ENCODE measurements around the gene DDR1. TPM values are rescaled to one million over a fixed set of nuclear protein-coding genes. Genes with fewer than 3 reads are reported as not detected.

DDR1 gene
- total and polyA plus RNA-seq, 2 experiments from 2014 or later, result 58.3 to 154 TPM

- Histone ChIP-seq H3K27ac (ENCODE audit: low read depth) (peak overlapping the region; percentile 88), H3K4me3 (no peak overlapping the region; the same call in 1 of the 2 replicates), H2AFZ (no peak overlapping the region), H3F3A (replicated peaks; ENCODE audit: low read depth) (peaks cover 12% of the 10 kb centered on the region), H3K4me1 (ENCODE audit: insufficient read depth) (peaks cover 62% of the 10 kb centered on the region), H3K36me3 (ENCODE audit: insufficient read depth) (peaks cover 34% of the 10 kb centered on the region), H3K9me2 (ENCODE audit: insufficient read depth) (peaks cover 11% of the 10 kb centered on the region; the same call in 1 of the 2 replicates), H3K4me2 (peak overlapping the region; percentile 63), H3K27me3 (ENCODE audit: insufficient read depth) (no peaks in the 10 kb centered on the region), H4K20me1 (replicated peaks; ENCODE audit: insufficient read depth) (no peaks in the 10 kb centered on the region), H3K79me2 (replicated peaks; ENCODE audit: insufficient read depth) (peaks cover 15% of the 10 kb centered on the region)
- TF ChIP-seq ZNF114 (CRISPR knock-in tag; IDR thresholded peaks at IDR 0.05), result no peak
- no peak for TF ChIP-seq ZNF462 (CRISPR knock-in tag; IDR thresholded peaks at IDR 0.05)
- TF ChIP-seq EZH2phosphoT487 (IDR thresholded peaks at IDR 0.05; ENCODE audit: unreplicated experiment), result no peak
- TF ChIP-seq ETS1 (IDR thresholded peaks at IDR 0.05), result no peak
- no peak for TF ChIP-seq NANOG (IDR thresholded peaks at IDR 0.05; ENCODE audit: borderline replicate concordance)
- no peak for TF ChIP-seq CREB1 (CRISPR knock-in tag; IDR thresholded peaks at IDR 0.05; ENCODE audit: low read depth)
- no peak for TF ChIP-seq REST (IDR thresholded peaks at IDR 0.05; ENCODE audit: unreplicated experiment)
- TF ChIP-seq EZH2 (IDR thresholded peaks at IDR 0.05; ENCODE audit: low read depth, unreplicated experiment), result no peak
- Mint-ChIP-seq H3K36me3 (ENCODE audit: low read depth) (peaks cover 82% of the 10 kb centered on the region), H3K9me3 (peaks cover 40% of the 10 kb centered on the region), H3K27ac (no peak overlapping the region), H3K4me1 (peaks cover 60% of the 10 kb centered on the region), H3K27me3 (ENCODE audit: insufficient read depth, low read depth, poor library complexity) (peaks cover 12% of the 10 kb centered on the region), H3K4me3 (no peak overlapping the region; the same call in 2 of the 3 replicates)
- DNase-seq (ENCODE audit: low spot score) (no peak), ATAC-seq (no peak)
Observed at GRCh38 chr6:30842754-30843610, 41.3 kb upstream of the DDR1 start.

Data from GM23338 (cell line).